ENCODE measurements around the gene RXFP3. TPM values are rescaled to one million over a fixed set of nuclear protein-coding genes. Genes with fewer than 3 reads are reported as not detected.

Gene RXFP3
- total and polyA plus RNA-seq, 8 donors = 0.09 to 0.16 (median 0.09) TPM; not detected in 5

DNA sequence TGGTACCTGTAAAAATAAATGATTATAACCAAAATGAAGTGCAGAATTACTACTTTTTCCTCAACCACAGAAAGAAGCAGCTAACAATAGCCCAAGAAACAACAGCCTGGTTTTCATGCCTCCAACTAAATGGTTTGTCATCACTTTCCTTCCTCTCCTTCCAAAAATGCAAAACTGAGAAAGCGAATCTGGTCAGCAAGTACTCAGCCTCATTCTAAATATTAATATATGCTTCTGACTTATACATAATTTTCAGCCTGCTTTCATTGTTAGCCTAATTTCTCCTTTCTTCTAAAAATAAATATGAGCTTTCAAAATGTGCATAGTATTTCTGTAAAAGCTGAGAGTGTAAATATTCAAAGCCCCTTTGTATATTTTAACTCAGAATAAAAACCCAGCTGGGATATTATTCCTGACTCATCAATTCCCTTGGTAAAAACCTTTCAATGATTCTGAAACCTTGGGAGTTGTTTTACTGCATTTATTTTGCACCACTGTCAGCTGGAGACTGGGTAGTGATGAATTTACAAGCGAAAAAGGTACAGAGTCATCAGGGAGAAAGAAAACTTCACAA lies 21.5 kb downstream of the RXFP3 start:
- DNase-seq = no peak
- Histone ChIP-seq H3K4me1 (no peaks in the 10 kb centered on the region), H3K27ac (no peak overlapping the region), H3K36me3 (no peaks in the 10 kb centered on the region), H3K4me3 (no peak overlapping the region), H3K9me3 (no peaks in the 10 kb centered on the region), H3K27me3 (no peaks in the 10 kb centered on the region)
- intact Hi-C loops (cut with DNase I) = no loop called here
- ATAC-seq = no peak
- no peak for FAIRE-seq
- WGBS, 2 donors = 57 to 71% methylated on average over 2 of the region's 2 CpGs
- TF ChIP-seq, protein P1, sequence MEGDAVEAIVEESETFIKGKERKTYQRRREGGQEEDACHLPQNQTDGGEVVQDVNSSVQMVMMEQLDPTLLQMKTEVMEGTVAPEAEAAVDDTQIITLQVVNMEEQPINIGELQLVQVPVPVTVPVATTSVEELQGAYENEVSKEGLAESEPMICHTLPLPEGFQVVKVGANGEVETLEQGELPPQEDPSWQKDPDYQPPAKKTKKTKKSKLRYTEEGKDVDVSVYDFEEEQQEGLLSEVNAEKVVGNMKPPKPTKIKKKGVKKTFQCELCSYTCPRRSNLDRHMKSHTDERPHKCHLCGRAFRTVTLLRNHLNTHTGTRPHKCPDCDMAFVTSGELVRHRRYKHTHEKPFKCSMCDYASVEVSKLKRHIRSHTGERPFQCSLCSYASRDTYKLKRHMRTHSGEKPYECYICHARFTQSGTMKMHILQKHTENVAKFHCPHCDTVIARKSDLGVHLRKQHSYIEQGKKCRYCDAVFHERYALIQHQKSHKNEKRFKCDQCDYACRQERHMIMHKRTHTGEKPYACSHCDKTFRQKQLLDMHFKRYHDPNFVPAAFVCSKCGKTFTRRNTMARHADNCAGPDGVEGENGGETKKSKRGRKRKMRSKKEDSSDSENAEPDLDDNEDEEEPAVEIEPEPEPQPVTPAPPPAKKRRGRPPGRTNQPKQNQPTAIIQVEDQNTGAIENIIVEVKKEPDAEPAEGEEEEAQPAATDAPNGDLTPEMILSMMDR (IDR thresholded peaks at IDR 0.05) = no peak

DNA sequence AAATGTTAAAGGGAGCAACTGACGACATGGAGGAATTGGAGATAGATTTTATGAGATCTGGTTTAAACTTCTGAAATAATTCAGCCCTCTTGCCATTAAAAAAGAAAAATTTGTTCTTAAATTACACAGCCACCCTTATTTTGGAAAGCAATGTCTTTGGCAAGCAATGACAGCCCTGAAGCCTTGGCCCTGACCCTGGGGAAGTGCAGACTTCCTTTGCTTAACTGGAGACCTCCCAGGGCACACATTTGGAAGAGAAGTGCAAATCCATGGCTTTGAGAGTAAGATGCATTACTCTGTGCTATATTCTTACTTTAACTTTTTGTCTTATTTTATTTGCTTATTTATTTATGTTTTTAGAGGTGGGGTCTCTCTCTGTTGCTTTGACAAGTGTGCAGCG lies 22.0 kb downstream of the RXFP3 start:
- WGBS, 2 donors = 67 to 68% methylated on average over 2 of the region's 2 CpGs
- Histone ChIP-seq H3K9me3 (no peaks in the 10 kb centered on the region), H3K4me3 (no peak overlapping the region), H3K27ac (no peak overlapping the region), H3K27me3 (no peaks in the 10 kb centered on the region), H3K36me3 (no peaks in the 10 kb centered on the region), H3K4me1 (no peaks in the 10 kb centered on the region)
- TF ChIP-seq, protein P1 (IDR thresholded peaks at IDR 0.05) = no peak
- no peak for DNase-seq
- intact Hi-C loops (cut with DNase I) = no loop called here
- ATAC-seq = no peak
- FAIRE-seq = no peak

DNA sequence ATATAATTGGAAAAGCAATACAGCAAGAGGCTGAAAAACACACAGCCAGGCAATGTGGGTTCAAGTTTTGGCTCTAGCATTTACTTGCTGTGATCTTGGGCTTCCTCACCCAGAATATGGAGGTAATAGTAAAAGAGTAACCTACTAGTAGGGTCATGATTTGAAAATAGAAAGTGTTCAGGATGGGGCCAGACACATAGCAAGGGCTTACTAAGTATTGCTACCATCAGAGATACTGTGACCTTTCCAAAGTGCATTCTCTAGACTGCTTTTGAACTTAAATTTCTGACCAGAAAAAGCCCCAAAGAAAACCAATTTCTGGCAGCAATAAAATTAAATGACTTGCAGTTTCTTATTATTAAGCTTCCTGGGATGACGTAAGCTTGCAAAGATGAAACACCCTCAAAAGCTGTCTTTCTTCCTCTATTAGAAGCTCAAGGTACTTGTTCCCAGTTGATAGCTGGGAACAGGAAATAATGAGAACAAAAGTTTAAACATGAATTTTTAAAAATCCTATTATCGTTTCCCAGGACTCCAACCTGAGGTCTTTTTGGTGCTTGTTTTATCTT lies 28.0 kb downstream of the RXFP3 start:
- FAIRE-seq (no peak), DNase-seq (no peak), ATAC-seq (no peak)
- WGBS, 2 donors = 83 to 94% methylated on average over 2 of the region's 2 CpGs
- Histone ChIP-seq H3K27ac (no peak overlapping the region), H3K4me1 (no peaks in the 10 kb centered on the region), H3K36me3 (no peaks in the 10 kb centered on the region), H3K4me3 (no peak overlapping the region), H3K27me3 (no peaks in the 10 kb centered on the region), H3K9me3 (no peaks in the 10 kb centered on the region)
- intact Hi-C loops (cut with DNase I) = loop anchor here in 1 of 3 donors (10.0 kb wide), 1 partner anchor 529 kb away; no protein-coding TSS in a partner anchor
- TF ChIP-seq, protein P1 (IDR thresholded peaks at IDR 0.05) = no peak

DNA sequence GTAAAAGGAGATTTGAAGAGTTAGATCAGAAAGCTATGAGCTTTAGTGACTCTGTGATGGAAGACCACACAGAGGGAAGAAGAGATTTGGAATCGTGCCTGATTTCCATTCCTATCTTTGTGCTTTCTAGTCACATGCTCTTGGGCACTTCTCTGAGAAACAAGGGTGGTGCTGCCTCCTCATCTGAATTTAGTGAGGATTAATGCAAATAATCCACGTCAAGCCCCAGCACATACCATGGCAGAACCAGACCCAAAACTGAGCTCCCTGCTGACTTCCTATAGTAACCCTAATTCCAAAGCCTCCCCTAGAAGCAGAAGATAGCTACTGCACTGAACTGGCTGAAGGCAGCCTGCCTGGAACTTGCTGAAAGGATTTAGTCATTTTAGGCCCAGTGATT lies 30.6 kb downstream of the RXFP3 start:
- ATAC-seq (no peak), FAIRE-seq (no peak), DNase-seq (no peak)
- H3K9me3 ChIP-seq = no peaks in the 10 kb centered on the region
- H3K4me1 ChIP-seq = no peaks in the 10 kb centered on the region
- no peaks in the 10 kb centered on the region for H3K36me3 ChIP-seq
- WGBS, 2 donors = 47 to 57% methylated on average over 2 of the region's 2 CpGs
- TF ChIP-seq, protein P1 (IDR thresholded peaks at IDR 0.05) = no peak
- no peak overlapping the region for H3K4me3 ChIP-seq
- H3K27ac ChIP-seq = no peak overlapping the region
- H3K27me3 ChIP-seq = no peaks in the 10 kb centered on the region
- intact Hi-C loops (cut with DNase I) = loop anchor here in 1 of 3 donors (10.0 kb wide), 1 partner anchor 532 kb away; no protein-coding TSS in a partner anchor

Data from pancreas (tissue), 10 donors.